Neutrophil (primary cell): ENCODE data around the gene CTNNBL1.

Experiments
- H3K27ac ChIP-seq: fragments of 200-600 bp; sonication (generic); 2 replicates; pipeline ENCODE4 v1.5.1; 2016; ENCODE audit warnings: mild to moderate bottlenecking, moderate library complexity
- H3K27me3 ChIP-seq: fragments of 200-600 bp; sonication (generic); 2 replicates; pipeline ENCODE4 v1.6.0; 2016; ENCODE audit warnings: mild to moderate bottlenecking
- H3K36me3 ChIP-seq: fragments of 200-600 bp; sonication (generic); 2 replicates; pipeline ENCODE4 v1.5.1; 2017
- H3K4me1 ChIP-seq, 2 experiments: fragments of 200-600 bp in 1 of 2; sonication (generic) in 1 of 2; 1 replicate in 1 of 2; 2 replicates in 1 of 2; pipeline versions ENCODE4 v1.5.1 to v1.6.1; 2013 to 2016; ENCODE audit warnings: low read depth in 1 of 2, low read length in 1 of 2, mild to moderate bottlenecking in 1 of 2, moderate library complexity in 1 of 2; ENCODE audit not compliant: control insufficient read depth in 1 of 2, insufficient read depth in 1 of 2
- H3K4me3 ChIP-seq, 2 experiments: fragments of 200-600 bp in 1 of 2; sonication (generic) in 1 of 2; 1 replicate in 1 of 2; 2 replicates in 1 of 2; pipeline ENCODE4 v1.5.1; 2013 to 2016; ENCODE audit warnings: low read depth in 1 of 2, low read length in 1 of 2, mild to moderate bottlenecking in 1 of 2, moderate library complexity in 1 of 2
- H3K9me3 ChIP-seq: fragments of 200-600 bp; sonication (generic); 2 replicates; pipeline ENCODE4 v1.5.1; 2016
- CTCF ChIP-seq: fragments of 200-600 bp; sonication (generic); IDR thresholded peaks from 2 replicates; pipeline ENCODE4 v1.5.1; 2016; ENCODE audit warnings: antibody characterized with exemption

Gene CTNNBL1

GRCh38 chr20:37880726-37881591 lies 187.1 kb downstream of the CTNNBL1 start:
- no peaks in the 10 kb centered on the region for H3K27me3 ChIP-seq
- TF ChIP-seq CTCF, result no peak
- no peak overlapping the region for H3K4me3 ChIP-seq
- no peaks in the 10 kb centered on the region for H3K4me1 ChIP-seq
- no peaks in the 10 kb centered on the region for H3K36me3 ChIP-seq
- no peaks in the 10 kb centered on the region for H3K9me3 ChIP-seq
- H3K27ac ChIP-seq, result no peak overlapping the region

- Histone ChIP-seq H3K4me3 (no peak overlapping the region), H3K4me1 (no peaks in the 10 kb centered on the region), H3K27ac (no peak overlapping the region), H3K36me3 (no peaks in the 10 kb centered on the region), H3K27me3 (no peaks in the 10 kb centered on the region), H3K9me3 (no peaks in the 10 kb centered on the region)
- TF ChIP-seq CTCF, result no peak
These were observed 187.9 kb downstream of the CTNNBL1 start for GRCh38 chr20:37881601-37882343.

- Histone ChIP-seq H3K9me3 (no peaks in the 10 kb centered on the region), H3K4me1 (no peaks in the 10 kb centered on the region), H3K27me3 (no peaks in the 10 kb centered on the region), H3K4me3 (no peak overlapping the region), H3K27ac (no peak overlapping the region), H3K36me3 (no peaks in the 10 kb centered on the region)
- TF ChIP-seq CTCF, result no peak
These were observed 189.3 kb downstream of the CTNNBL1 start for GRCh38 chr20:37882961-37883712.

- Histone ChIP-seq H3K36me3 (no peaks in the 10 kb centered on the region), H3K27me3 (no peaks in the 10 kb centered on the region), H3K4me3 (no peak overlapping the region), H3K27ac (no peak overlapping the region), H3K4me1 (no peaks in the 10 kb centered on the region), H3K9me3 (no peaks in the 10 kb centered on the region)
- no peak for TF ChIP-seq CTCF
These were observed 191.2 kb downstream of the CTNNBL1 start for GRCh38 chr20:37885042-37885441.

GRCh38 chr20:37885593-37886503 lies 192.0 kb downstream of the CTNNBL1 start:
- Histone ChIP-seq H3K4me1 (no peaks in the 10 kb centered on the region), H3K27ac (no peak overlapping the region), H3K9me3 (no peaks in the 10 kb centered on the region), H3K36me3 (no peaks in the 10 kb centered on the region), H3K27me3 (no peaks in the 10 kb centered on the region), H3K4me3 (no peak overlapping the region)
- TF ChIP-seq CTCF, result no peak
